Measurements from ENCODE around the gene MYD88. TPM values are rescaled to one million over a fixed set of nuclear protein-coding genes. Genes with fewer than 3 reads are reported as not detected.
A peak's percentile ranks its signal among the peaks of the same experiment; 100 is the strongest.
"Not testable (repeated sequence)": the region's sequence is repeated elsewhere in the genome, so short reads cannot be mapped to it uniquely, and the experiment has no call there.

MYD88 gene
- total RNA-seq, 1 experiment from 2014 or later = 19.2 TPM

DNA sequence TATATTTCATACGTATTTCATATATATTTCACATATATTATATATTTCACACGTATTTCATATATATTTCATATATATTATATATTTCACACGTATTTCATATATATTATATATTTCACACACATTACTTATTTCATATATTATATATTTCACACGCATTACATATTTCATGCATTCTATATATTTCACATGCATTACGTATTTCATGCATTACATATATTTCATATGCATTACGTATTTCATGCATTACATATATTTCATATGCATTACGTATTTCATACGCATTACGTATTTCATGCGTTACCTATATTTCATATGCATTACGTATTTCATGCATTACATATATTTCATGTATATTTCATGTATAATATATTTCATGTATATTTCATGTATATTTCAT, 22.2 kb downstream of the MYD88 start:
- H3K36me3 Mint-ChIP-seq; H3K4me3 Mint-ChIP-seq; H3K27me3 Mint-ChIP-seq (ENCODE audit: low read depth); H3K27ac Mint-ChIP-seq; H3K9me3 Mint-ChIP-seq; H3K4me1 Mint-ChIP-seq; CTCF ChIA-PET; DNase-seq (ENCODE audit: low spot score); ATAC-seq; POLR2A ChIA-PET: not testable (repeated sequence)

DNA sequence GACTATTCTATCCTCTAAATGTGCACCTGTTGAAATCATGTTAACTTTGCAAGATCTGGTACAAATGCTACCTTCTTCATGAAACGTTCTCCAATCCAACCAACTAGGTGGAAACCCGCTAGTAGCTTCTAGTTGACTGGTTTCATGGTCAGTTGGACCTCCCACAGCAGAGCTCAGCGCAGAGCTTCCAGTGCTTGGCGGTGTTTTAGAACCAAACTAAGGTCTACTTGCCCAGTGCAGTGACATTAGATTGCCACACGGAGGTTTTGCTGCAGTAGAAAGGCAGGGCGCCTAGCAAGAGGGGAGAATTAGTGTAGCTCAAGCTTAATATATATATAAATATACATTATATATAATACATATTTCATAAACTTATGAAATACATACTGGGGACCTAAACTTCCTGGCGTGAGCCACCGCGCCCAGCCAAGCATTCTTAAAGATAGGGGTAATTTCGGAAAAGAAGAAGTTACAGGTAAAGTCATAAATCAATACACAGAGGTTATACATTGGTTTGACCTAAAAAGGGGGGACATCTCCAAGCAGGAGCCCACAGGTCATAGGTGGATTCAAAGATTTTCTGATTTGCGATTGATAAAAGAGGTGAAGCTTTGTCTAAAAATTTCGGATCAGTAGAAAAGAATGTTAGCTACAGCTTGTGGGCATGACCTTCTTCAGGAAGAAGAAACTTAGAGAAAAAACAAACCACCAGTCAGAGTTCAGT, 24.8 kb downstream of the MYD88 start:
- ChIA-PET POLR2A (interaction anchor here (1.0 kb wide), 1 partner anchor 26 kb away, joined by 4 read pairs; the partner anchor contains the start of gene ACAA1), CTCF (interaction anchor here (1.1 to 3.6 kb wide), 4 partner anchors 10 to 183 kb away, joined by 4 to 24 read pairs (median 6); partner anchors contain the start of genes ACAA1, MYD88 and XYLB)
- no peaks in the 10 kb centered on the region for H3K9me3 Mint-ChIP-seq
- H3K27me3 Mint-ChIP-seq (ENCODE audit: low read depth) = no peaks in the 10 kb centered on the region
- H3K4me1 Mint-ChIP-seq = peaks cover 23% of the 10 kb centered on the region
- no peak overlapping the region for H3K27ac Mint-ChIP-seq
- DNase-seq (ENCODE audit: low spot score) = no peak
- H3K36me3 Mint-ChIP-seq = peaks cover 3% of the 10 kb centered on the region; the same call in 1 of the 2 replicates
- 0 out of 2 replicates have a peak overlapping the region, but pooled peaks have one; percentile 92 for H3K4me3 Mint-ChIP-seq
- no peak for TF ChIP-seq ZMAT4 (CRISPR knock-in tag; IDR thresholded peaks at IDR 0.05)
- TF ChIP-seq NFE2L1 (CRISPR knock-in tag; IDR thresholded peaks at IDR 0.05) = no peak
- no peak for TF ChIP-seq GRHL2 (CRISPR knock-in tag; IDR thresholded peaks at IDR 0.05; ENCODE audit: insufficient replicate concordance, severe bottlenecking)
- TF ChIP-seq SMAD3 (CRISPR knock-in tag; IDR thresholded peaks at IDR 0.05; ENCODE audit: borderline replicate concordance) = no peak
- no peak for TF ChIP-seq TP53 (CRISPR knock-in tag; IDR thresholded peaks at IDR 0.05)
- TF ChIP-seq, protein P1, sequence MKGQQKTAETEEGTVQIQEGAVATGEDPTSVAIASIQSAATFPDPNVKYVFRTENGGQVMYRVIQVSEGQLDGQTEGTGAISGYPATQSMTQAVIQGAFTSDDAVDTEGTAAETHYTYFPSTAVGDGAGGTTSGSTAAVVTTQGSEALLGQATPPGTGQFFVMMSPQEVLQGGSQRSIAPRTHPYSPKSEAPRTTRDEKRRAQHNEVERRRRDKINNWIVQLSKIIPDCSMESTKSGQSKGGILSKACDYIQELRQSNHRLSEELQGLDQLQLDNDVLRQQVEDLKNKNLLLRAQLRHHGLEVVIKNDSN (CRISPR knock-in tag; IDR thresholded peaks at IDR 0.05) = no peak
- no peak for TF ChIP-seq PREB (CRISPR knock-in tag; IDR thresholded peaks at IDR 0.05; ENCODE audit: borderline replicate concordance)
- no peak for TF ChIP-seq CDX4 (CRISPR knock-in tag; IDR thresholded peaks at IDR 0.05; ENCODE audit: borderline replicate concordance)
- ATAC-seq = no peak

DNA sequence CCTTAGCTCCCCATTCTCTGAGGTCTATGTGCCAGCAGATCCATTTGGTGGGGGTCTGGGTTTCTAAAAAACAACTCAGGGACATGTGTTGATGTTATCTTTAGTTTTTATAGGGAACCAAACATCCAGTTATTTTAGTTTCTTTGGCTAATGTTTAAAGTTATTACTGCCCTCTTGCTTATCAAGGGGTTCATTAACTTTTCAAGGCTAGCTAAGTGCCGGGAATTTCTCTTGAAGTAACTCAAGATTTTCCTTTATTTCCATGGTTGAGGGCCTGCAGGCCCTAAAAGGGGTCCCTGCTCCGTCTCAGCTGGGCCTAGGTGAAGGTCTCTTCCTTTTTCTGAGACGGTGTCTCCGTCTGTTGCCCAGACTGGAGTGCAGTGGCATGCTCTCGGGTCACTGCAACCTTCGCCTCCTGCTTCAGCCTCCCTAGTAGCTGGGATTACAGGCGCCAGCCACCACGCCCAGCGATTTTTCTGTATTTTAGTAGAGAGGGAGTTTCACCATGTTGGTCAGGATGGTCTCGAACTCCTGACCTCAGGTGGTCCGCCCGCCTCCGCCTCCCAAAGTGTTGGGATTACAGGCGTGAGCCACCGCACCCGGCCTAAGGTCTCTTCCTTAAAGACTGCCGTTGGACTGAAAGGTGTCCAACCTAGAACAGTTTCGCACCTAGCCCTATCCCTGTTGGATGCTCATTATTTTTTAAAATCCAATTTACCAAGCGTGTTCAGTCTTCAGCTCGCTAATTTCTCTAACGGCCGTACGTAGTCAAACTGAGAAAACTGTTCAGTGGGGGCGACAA, 25.6 kb downstream of the MYD88 start:
- DNase-seq (ENCODE audit: low spot score) (no peak), ATAC-seq (no peak)
- POLR2A ChIA-PET = interaction anchor here (1.0 to 2.3 kb wide), 4 partner anchors 23 to 292 kb away, joined by 3 to 31 read pairs (median 4); partner anchors contain the start of gene ACAA1
- Mint-ChIP-seq H3K36me3 (peaks cover 3% of the 10 kb centered on the region; the same call in 1 of the 2 replicates), H3K27me3 (ENCODE audit: low read depth) (no peaks in the 10 kb centered on the region), H3K27ac (peak overlapping the region; percentile 99), H3K4me1 (peaks cover 23% of the 10 kb centered on the region), H3K4me3 (peak overlapping the region; percentile 92), H3K9me3 (no peaks in the 10 kb centered on the region)
- CTCF ChIA-PET = interaction anchor here (1.0 to 3.6 kb wide), 10 partner anchors 10 to 836 kb away, joined by 3 to 24 read pairs (median 4); partner anchors contain the start of genes ACAA1, MYD88, SLC22A14 and XYLB
- TF ChIP-seq, protein P2, sequence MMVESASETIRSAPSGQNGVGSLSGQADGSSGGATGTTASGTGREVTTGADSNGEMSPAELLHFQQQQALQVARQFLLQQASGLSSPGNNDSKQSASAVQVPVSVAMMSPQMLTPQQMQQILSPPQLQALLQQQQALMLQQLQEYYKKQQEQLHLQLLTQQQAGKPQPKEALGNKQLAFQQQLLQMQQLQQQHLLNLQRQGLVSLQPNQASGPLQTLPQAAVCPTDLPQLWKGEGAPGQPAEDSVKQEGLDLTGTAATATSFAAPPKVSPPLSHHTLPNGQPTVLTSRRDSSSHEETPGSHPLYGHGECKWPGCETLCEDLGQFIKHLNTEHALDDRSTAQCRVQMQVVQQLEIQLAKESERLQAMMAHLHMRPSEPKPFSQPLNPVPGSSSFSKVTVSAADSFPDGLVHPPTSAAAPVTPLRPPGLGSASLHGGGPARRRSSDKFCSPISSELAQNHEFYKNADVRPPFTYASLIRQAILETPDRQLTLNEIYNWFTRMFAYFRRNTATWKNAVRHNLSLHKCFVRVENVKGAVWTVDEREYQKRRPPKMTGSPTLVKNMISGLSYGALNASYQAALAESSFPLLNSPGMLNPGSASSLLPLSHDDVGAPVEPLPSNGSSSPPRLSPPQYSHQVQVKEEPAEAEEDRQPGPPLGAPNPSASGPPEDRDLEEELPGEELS (CRISPR knock-in tag; IDR thresholded peaks at IDR 0.05) = no peak
- no peak for TF ChIP-seq TP53 (CRISPR knock-in tag; IDR thresholded peaks at IDR 0.05)
- TF ChIP-seq ERG (CRISPR knock-in tag; IDR thresholded peaks at IDR 0.05) = no peak
- TF ChIP-seq, protein P3, sequence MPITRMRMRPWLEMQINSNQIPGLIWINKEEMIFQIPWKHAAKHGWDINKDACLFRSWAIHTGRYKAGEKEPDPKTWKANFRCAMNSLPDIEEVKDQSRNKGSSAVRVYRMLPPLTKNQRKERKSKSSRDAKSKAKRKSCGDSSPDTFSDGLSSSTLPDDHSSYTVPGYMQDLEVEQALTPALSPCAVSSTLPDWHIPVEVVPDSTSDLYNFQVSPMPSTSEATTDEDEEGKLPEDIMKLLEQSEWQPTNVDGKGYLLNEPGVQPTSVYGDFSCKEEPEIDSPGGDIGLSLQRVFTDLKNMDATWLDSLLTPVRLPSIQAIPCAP (CRISPR knock-in tag; IDR thresholded peaks at IDR 0.05) = no peak
- TF ChIP-seq FOXJ3 (CRISPR knock-in tag; IDR thresholded peaks at IDR 0.05; ENCODE audit: borderline replicate concordance) = no peak
- TF ChIP-seq, protein P4, sequence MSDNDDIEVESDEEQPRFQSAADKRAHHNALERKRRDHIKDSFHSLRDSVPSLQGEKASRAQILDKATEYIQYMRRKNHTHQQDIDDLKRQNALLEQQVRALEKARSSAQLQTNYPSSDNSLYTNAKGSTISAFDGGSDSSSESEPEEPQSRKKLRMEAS (CRISPR knock-in tag; IDR thresholded peaks at IDR 0.05) = no peak
- TF ChIP-seq ZNF232 (CRISPR knock-in tag; IDR thresholded peaks at IDR 0.05) = no peak
- TF ChIP-seq ZNF671 (CRISPR knock-in tag; IDR thresholded peaks at IDR 0.05) = no peak
- TF ChIP-seq ZNF219 (CRISPR knock-in tag; IDR thresholded peaks at IDR 0.05; ENCODE audit: borderline replicate concordance) = no peak
- TF ChIP-seq ZNF423 (CRISPR knock-in tag; IDR thresholded peaks at IDR 0.05) = no peak
- TF ChIP-seq ZBTB43 (CRISPR knock-in tag; IDR thresholded peaks at IDR 0.05) = no peak
- TF ChIP-seq ETV6 (CRISPR knock-in tag; IDR thresholded peaks at IDR 0.05) = no peak
- TF ChIP-seq TCF7 (CRISPR knock-in tag; IDR thresholded peaks at IDR 0.05; ENCODE audit: low read depth) = no peak
